Ishikawa (cell line): ENCODE data around the gene NDST1.

Experiments used
- CEBPB ChIP-seq: IDR thresholded peaks from 2 replicates; pipeline ENCODE4 v1.6.1; 2012
- EGR1 ChIP-seq: IDR thresholded peaks from 2 replicates; pipeline ENCODE4 v1.6.1; 2012
- EP300 ChIP-seq: IDR thresholded peaks from 2 replicates; pipeline ENCODE4 v1.6.1; 2012; ENCODE audit warnings: borderline replicate concordance
- FOXM1 ChIP-seq: IDR thresholded peaks from 2 replicates; pipeline ENCODE4 v1.6.1; 2012; ENCODE audit warnings: low read depth, borderline replicate concordance
- RAD21 ChIP-seq: IDR thresholded peaks from 2 replicates; pipeline ENCODE4 v1.6.1; 2012; ENCODE audit warnings: low read depth
- REST ChIP-seq: IDR thresholded peaks from 2 replicates; pipeline ENCODE4 v1.6.1; 2012; ENCODE audit warnings: low read depth, mild to moderate bottlenecking
- TAF1 ChIP-seq: IDR thresholded peaks from 2 replicates; pipeline ENCODE4 v1.6.1; 2012; ENCODE audit warnings: low read depth, mild to moderate bottlenecking
- TCF12 ChIP-seq: IDR thresholded peaks from 2 replicates; pipeline ENCODE4 v1.6.1; 2012; ENCODE audit warnings: low read depth
- TEAD4 ChIP-seq: IDR thresholded peaks from 2 replicates; pipeline ENCODE4 v1.6.1; 2012
- YY1 ChIP-seq: IDR thresholded peaks from 2 replicates; pipeline ENCODE4 v1.6.1; 2012; ENCODE audit warnings: low read depth
- ZBTB7A ChIP-seq: IDR thresholded peaks from 2 replicates; pipeline ENCODE4 v1.6.1; 2012; ENCODE audit warnings: low read depth
- TF ChIP-seq, protein P1 (sequence below): IDR thresholded peaks from 2 replicates; pipeline ENCODE4 v1.6.1; 2012
- TF ChIP-seq, protein P2 (sequence below): IDR thresholded peaks from 2 replicates; pipeline ENCODE4 v1.6.1; 2012

GRCh38 chr5:150464554-150465012, 43.3 kb upstream of the NDST1 start:
- TF ChIP-seq EP300 = no peak
- no peak for TF ChIP-seq TAF1
- TF ChIP-seq YY1 = no peak
- TF ChIP-seq, protein P1, sequence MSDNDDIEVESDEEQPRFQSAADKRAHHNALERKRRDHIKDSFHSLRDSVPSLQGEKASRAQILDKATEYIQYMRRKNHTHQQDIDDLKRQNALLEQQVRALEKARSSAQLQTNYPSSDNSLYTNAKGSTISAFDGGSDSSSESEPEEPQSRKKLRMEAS = no peak
- TF ChIP-seq, protein P2, sequence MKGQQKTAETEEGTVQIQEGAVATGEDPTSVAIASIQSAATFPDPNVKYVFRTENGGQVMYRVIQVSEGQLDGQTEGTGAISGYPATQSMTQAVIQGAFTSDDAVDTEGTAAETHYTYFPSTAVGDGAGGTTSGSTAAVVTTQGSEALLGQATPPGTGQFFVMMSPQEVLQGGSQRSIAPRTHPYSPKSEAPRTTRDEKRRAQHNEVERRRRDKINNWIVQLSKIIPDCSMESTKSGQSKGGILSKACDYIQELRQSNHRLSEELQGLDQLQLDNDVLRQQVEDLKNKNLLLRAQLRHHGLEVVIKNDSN = no peak
- TF ChIP-seq EGR1 = no peak
- no peak for TF ChIP-seq REST
- TF ChIP-seq FOXM1 = no peak
- TF ChIP-seq TCF12 = no peak
- no peak for TF ChIP-seq ZBTB7A
- no peak for TF ChIP-seq TEAD4
- TF ChIP-seq RAD21 = no peak
- TF ChIP-seq CEBPB = no peak
